Panc1 (cell line): ENCODE data around the gene EHD4.

ENCODE experiments used
- CTCF ChIP-seq: fragments of 450-650 bp; IDR thresholded peaks from 2 replicates; pipeline ENCODE4 v1.5.1; 2017; ENCODE audit warnings: mild to moderate bottlenecking
- TCF7L2 ChIP-seq: IDR thresholded peaks from 2 replicates; pipeline ENCODE4 v1.6.1; 2011; ENCODE audit warnings: mild to moderate bottlenecking, low read depth, low read length, inconsistent platforms

- TF ChIP-seq CTCF (no peak), TCF7L2 (no peak)
Measured at GRCh38 chr15:41885321-41885720, 87.0 kb downstream of the EHD4 start.
